ELR (cell line): ENCODE measurements around the gene ARL8B.
"Not testable (repeated sequence)": the region's sequence is repeated elsewhere in the genome, so short reads cannot be mapped to it uniquely, and the experiment has no call there.

Experiments used
- DNase-seq: peaks from one replicate; pipeline ENCODE4 v3.0.0-alpha.2; 2015; ENCODE audit warnings: low read depth

Gene ARL8B

DNA sequence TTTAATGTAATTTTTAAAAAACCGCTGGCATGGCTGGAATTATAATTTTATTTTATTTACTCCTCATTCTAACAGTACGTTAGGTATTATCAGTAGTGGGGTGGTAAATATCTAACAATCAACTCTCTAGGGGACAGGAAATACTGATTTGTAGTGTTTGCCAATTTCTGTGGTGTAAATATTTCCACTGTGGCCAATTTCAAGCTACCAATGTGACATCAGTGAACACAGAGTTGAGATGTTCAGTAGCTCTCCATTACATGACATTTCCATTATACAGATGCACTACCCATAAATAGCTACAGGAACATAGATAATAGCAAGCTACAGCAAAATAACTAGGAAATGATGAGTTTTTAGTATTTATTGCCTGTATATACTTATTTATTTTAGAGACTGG, 10.0 kb upstream of the ARL8B start:
- DNase-seq = no peak

- not testable (repeated sequence) for DNase-seq
Observed at GRCh38 chr3:5113726-5114125, 8.4 kb upstream of the ARL8B start.

- DNase-seq = no peak
Observed at GRCh38 chr3:5115506-5116162, 6.5 kb upstream of the ARL8B start.

DNA sequence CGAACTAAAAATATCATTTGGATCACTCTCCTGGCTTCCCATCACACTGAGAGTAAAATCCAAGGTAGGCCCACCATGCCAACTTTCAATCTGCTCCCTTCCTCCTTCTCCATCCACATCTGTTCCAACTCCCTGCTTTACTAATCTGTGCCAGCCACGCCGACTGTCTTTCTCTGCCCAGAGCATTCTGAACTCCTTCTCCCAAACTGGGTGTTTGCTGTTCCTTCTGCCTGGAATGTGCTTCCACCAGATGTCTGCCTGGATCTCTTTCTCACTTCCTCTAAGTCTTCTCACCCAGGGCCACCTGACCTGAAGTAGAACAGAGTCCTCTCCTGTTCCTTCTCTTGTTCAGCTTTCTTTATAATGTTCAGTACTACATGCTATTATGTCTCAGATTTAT, 5.6 kb upstream of the ARL8B start:
- no peak for DNase-seq

DNA sequence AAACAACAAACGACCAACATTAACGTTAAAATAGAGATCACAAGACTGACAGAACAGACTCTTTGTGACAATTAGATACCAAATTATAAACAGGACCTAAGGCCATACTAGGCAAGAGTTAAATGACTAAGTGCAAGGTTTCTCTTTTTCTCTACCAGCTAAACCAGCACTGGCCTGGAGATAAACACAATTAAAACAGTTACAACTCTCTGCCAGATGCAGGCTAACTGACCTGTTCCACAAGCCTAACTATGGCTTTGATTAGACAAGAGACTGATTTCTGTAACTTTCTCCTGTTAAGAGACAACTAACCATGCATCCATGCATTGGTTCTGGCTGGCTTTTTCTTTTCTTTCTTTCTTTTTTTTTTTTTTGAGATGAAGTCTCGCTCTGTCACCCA, 1.6 kb upstream of the ARL8B start:
- no peak for DNase-seq

- DNase-seq = peak; percentile 58
Observed at GRCh38 chr3:5122741-5123706, 932 bp downstream of the ARL8B start.

DNA sequence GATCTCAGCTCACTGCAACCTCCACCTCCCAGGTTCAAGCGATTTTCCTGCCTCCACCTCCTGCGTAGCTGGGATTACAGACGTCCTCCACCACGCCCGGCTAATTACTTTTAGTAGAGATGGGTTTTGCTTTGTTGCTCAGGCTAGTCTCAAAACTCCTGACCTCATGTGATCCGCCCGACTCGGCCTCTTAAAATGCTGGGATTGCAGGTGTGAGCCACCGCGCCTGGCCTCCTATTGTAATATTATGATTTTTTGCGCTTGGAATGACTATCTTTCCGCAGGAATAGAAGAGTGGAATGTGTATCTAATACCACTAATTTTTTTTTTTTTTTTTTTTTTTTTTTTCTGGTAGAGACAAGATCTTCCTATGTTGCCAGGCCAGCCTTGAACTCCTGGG, 1.8 kb downstream of the ARL8B start:
- DNase-seq = no peak

- peak; percentile 22 for DNase-seq
Observed at GRCh38 chr3:5126586-5126985, 4.5 kb downstream of the ARL8B start.

- DNase-seq = no peak
Observed at GRCh38 chr3:5128849-5129248, 6.8 kb downstream of the ARL8B start.

DNA sequence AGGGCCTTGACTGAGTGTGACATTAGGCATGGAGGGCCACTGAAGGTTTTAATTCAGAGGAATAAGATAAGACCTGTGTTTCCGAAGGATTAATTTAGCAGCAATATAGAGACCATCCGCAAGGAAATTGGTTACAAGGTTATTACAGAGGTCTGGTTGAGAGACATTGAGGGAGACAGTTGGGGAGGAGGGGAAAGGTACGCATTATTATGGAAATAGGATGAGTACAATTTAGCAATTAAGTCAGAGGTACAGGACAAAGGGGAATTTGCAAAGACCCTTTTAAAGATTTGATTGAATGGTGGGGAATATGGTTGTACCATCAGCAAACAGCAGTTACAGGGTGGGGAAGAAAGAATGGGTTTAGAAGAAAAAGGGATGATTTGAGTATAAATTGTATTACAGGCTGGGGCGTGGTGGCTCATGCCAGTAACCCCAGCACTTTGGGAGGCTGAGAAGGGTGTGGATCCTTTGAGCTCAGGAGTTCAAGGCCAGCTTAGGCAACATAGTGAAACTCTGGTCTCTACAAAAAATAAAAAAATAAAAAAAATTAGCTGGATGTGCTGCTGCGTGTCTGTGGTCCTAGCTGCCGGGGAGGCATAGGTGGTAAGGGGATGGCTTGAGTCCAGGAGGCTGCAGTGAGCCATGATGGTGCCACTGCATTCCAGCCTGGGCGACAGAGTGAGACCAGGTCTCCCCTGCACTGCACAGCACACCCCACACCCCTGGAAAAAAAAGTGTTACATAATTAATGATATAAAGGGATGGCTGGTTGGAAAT, 11.3 kb downstream of the ARL8B start:
- no peak for DNase-seq

DNA sequence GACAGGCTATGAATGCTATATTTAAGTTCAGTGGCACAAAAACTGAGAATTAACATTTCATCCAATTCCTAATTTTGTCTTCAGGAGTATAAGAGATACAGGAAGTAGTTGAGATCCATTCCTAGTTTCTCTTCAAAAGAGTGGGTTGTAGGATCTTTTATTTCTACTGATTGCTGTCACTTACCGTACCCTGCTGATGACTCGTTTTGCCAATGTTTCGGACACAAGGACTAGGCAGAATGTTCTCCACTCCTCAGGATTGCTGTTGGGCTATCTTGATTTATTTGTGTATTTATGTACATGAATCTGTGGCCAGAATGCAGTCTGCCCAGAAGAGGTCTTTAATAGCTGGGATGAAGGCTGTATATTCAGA, 11.9 kb downstream of the ARL8B start:
- no peak for DNase-seq

DNA sequence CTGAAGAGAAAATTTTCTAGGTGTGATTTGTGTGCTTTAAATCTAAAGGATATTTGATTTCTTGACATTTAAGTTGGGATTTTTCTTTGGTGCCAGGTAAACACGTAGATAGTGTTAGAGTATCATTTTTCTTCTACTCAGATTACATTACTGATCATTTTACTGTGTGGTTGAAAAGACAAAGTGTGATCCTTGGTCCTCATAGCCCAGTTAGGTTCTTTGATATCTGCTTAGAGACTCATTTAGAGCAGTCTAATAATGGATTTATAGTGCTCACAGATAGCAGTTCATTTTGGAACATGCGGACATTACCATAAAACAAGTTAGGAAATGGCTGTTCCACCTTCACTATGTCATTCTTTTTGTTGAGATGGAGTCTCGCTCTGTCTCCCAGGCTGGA, 12.4 kb downstream of the ARL8B start:
- no peak for DNase-seq

- peak; percentile 38 for DNase-seq
Observed at GRCh38 chr3:5136211-5136918, 14.3 kb downstream of the ARL8B start.

DNA sequence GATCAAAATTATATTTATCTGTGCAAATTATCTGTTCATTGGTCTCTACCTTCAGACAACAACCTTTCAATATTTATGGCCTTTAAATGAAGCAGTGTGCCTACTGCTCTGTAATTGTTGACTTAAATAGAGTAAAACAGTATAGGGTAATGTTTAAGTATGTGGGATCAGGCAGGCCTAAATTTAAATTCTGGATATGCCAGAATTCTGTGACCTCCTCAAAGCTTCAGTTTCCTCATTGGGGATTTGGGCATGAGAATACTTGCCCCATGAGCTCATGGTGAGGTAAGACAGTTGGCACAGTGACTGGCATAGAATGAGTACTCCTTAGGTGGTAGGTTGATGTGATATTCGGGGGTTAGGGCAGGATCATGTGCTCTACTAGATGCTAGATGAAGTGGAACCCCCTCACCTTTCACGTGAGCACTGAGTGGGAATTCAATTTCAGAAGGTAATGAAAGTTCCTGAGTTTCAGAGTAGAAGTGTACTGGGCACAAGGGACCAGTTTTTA, 14.9 kb downstream of the ARL8B start:
- DNase-seq = no peak

DNA sequence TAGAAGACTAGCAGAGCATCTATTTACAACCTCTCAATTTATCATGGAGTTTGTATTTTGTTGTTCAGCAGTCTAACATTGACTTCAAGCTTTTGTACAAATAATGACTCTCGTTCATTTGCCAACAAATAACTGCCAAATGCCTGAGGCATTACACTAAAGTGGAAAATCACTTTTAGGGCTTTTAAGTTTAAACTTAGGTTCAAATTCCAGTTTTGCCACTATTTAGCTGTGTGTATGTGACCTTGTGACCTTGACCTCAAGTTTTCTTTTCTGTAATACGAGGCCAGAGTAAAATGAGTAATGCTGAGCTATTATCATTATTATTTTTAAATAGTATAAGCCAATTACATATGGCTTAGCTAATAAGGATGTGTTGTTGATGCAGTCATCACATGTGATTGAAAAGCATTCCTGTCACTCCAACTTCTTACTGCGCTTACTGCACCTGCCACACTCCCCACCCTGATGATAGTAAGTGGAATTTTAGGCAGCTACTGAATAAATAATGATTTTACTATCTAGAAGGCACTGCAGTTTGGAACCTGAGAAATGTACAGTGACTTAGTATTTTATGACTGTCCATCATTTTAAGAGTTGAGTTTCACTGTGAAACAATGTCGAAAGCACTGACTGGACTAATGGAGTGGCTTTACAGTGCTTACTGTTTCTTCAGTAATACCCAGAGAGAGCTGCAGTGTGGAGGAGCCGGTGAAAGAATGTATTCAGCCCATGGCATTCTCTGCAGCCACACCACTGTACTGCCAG, 16.3 kb downstream of the ARL8B start:
- peak; percentile 36 for DNase-seq

DNA sequence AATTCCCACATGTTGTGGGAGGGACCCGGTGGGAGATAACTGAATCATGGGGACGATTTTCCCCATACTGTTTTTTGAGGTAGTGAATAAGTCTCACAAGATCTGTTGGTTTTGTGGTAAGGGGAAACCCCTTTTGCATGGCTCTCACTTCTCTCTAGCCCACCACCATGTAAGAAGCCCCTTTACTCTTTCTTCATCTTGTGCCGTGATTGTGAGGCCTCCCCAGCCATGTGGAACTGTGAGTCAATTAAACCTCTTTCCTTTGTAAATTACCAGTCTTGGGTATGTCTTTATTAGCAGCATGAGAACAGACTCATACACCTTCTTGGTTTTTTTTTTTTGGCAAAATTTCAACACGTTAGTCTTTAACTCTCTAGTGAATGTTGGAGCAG, 18.1 kb downstream of the ARL8B start:
- no peak for DNase-seq

DNA sequence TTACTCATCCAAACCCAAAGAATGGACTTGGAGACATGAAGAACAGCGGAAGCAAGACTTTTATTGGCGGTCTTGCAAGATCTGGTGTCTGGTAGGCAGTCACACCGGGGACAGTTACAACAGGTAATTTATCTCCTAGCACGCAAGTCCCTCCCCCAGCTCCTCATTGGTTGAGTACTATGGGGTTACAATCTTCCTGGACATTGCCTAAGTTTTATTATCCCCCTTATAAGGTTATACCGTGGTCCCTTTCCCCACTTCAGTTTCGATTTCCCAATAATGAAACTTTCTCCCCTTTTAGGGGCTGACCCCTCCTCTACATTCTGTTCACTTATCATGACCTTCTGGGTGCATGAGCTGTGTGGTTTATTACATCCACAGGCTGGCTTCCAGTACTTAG, 18.7 kb downstream of the ARL8B start:
- DNase-seq = no peak

DNA sequence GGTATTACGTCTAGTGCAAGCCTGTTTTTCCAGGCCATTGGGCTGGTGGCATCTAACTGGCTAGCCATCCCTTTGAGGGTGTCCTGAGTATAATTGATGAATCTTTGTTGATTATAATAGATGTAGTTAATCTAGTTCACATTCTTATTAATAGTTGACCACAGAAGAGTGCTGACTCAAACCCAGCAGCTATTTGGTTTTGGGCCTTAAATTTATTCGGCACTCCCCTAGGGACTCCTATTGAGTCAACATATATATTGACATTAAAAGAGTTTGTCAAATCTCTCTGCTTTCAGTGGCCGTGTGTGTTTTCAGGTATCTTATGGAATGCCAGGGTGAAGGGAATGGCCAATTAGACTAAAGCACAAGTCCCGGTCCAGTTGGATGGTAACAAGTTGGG, 19.7 kb downstream of the ARL8B start:
- DNase-seq = no peak

DNA sequence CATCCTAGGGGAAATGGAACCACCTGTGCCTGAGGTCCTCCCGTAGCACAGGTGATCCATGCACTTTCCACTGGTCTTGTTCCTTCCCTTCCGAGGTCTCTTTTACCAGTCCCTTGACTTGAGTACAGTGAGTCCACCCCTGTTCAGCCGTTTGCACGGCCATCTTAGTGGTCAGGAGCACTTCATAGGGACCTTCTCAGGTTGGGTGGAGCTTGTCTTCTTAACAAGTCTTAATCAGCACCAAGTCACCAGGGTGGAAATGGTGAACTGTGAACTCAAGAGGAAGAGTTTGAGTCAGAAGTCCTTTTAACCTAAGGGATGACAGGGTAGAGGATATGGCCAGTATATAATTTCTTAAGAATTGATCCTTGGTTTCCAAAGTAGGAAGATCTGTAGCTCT, 21.4 kb downstream of the ARL8B start:
- DNase-seq = no peak

GRCh38 chr3:5144316-5144994, 22.4 kb downstream of the ARL8B start:
- DNase-seq = no peak

- DNase-seq = no peak
Observed at GRCh38 chr3:5145120-5145519, 23.0 kb downstream of the ARL8B start.
